ENCODE measurements around the gene PLXNA4.

The PLXNA4 gene

GRCh38 chr7:132115758-132116157, 460.5 kb downstream of the PLXNA4 start:
- no peak overlapping the region for H3K4me2 ChIP-seq (ENCODE audit: low read length)
- DNase-seq: no peak
- no peaks in the 10 kb centered on the region for H3K36me3 ChIP-seq (ENCODE audit: control insufficient read depth, insufficient read depth, low read length)
- no peaks in the 10 kb centered on the region for H3K4me1 ChIP-seq (ENCODE audit: control insufficient read depth, low read depth, low read length)
- H3K23ac ChIP-seq (ENCODE audit: low read length): no peak overlapping the region
- no peaks in the 10 kb centered on the region for H3K27me3 ChIP-seq (ENCODE audit: insufficient read depth, low read length, poor library complexity)
- H3K4me3 ChIP-seq (ENCODE audit: low read length): no peak overlapping the region
- H3K27ac ChIP-seq (ENCODE audit: low read depth, low read length): no peak overlapping the region
- no peak overlapping the region for H2BK15ac ChIP-seq (replicated peaks; ENCODE audit: low read depth)
- no peak overlapping the region for H2BK120ac ChIP-seq (ENCODE audit: low read depth, low read length)
- H2AK5ac ChIP-seq (ENCODE audit: low read length): no peak overlapping the region
- H3K4ac ChIP-seq (ENCODE audit: low read depth, low read length): no peak overlapping the region
- H3K9ac ChIP-seq (ENCODE audit: low read length): no peak overlapping the region
- H3K56ac ChIP-seq (ENCODE audit: low read length): no peak overlapping the region
- H2BK5ac ChIP-seq (ENCODE audit: low read length): no peak overlapping the region
- no peaks in the 10 kb centered on the region for H3K79me2 ChIP-seq (ENCODE audit: control insufficient read depth, insufficient read depth, low read length)
- H4K8ac ChIP-seq (ENCODE audit: low read depth, low read length): no peak overlapping the region
- WGBS (ENCODE audit: extremely low coverage, insufficient coverage, low lambda C conversion rate): no CpG with 5 or more reads among the region's 2 CpGs
- H4K5ac ChIP-seq (ENCODE audit: low read length): no peak overlapping the region
- no peaks in the 10 kb centered on the region for H3K79me1 ChIP-seq (ENCODE audit: low read length)
- no peak overlapping the region for H3K18ac ChIP-seq (ENCODE audit: low read length)

- H3K79me1 ChIP-seq (ENCODE audit: low read length): no peaks in the 10 kb centered on the region
- H2AK5ac ChIP-seq (ENCODE audit: low read length): no peak overlapping the region
- no peak overlapping the region for H3K23ac ChIP-seq (ENCODE audit: low read length)
- no peak overlapping the region for H3K9ac ChIP-seq (ENCODE audit: low read length)
- no peaks in the 10 kb centered on the region for H3K27me3 ChIP-seq (ENCODE audit: insufficient read depth, low read length, poor library complexity)
- H3K56ac ChIP-seq (ENCODE audit: low read length): no peak overlapping the region
- no peak overlapping the region for H2BK120ac ChIP-seq (ENCODE audit: low read depth, low read length)
- H3K4me1 ChIP-seq (ENCODE audit: control insufficient read depth, low read depth, low read length): no peaks in the 10 kb centered on the region
- no peak overlapping the region for H3K4me2 ChIP-seq (ENCODE audit: low read length)
- H3K79me2 ChIP-seq (ENCODE audit: control insufficient read depth, insufficient read depth, low read length): no peaks in the 10 kb centered on the region
- H3K4ac ChIP-seq (ENCODE audit: low read depth, low read length): no peak overlapping the region
- no peak for DNase-seq
- no peak overlapping the region for H3K18ac ChIP-seq (ENCODE audit: low read length)
- no peak overlapping the region for H3K27ac ChIP-seq (ENCODE audit: low read depth, low read length)
- no peak overlapping the region for H2BK15ac ChIP-seq (replicated peaks; ENCODE audit: low read depth)
- no peak overlapping the region for H4K5ac ChIP-seq (ENCODE audit: low read length)
- no peak overlapping the region for H4K8ac ChIP-seq (ENCODE audit: low read depth, low read length)
- no CpG with 5 or more reads among the region's 4 CpGs for WGBS (ENCODE audit: extremely low coverage, insufficient coverage, low lambda C conversion rate)
- no peak overlapping the region for H2BK5ac ChIP-seq (ENCODE audit: low read length)
- H3K4me3 ChIP-seq (ENCODE audit: low read length): no peak overlapping the region
- no peaks in the 10 kb centered on the region for H3K36me3 ChIP-seq (ENCODE audit: control insufficient read depth, insufficient read depth, low read length)
Measured at GRCh38 chr7:132115028-132115427, 461.2 kb downstream of the PLXNA4 start.

GRCh38 chr7:132114411-132114810, 461.9 kb downstream of the PLXNA4 start:
- Histone ChIP-seq H3K4me1 (ENCODE audit: control insufficient read depth, low read depth, low read length) (no peaks in the 10 kb centered on the region), H3K27ac (ENCODE audit: low read depth, low read length) (no peak overlapping the region), H3K27me3 (ENCODE audit: insufficient read depth, low read length, poor library complexity) (no peaks in the 10 kb centered on the region), H3K79me1 (ENCODE audit: low read length) (no peaks in the 10 kb centered on the region), H3K23ac (ENCODE audit: low read length) (no peak overlapping the region), H3K36me3 (ENCODE audit: control insufficient read depth, insufficient read depth, low read length) (no peaks in the 10 kb centered on the region), H3K9ac (ENCODE audit: low read length) (no peak overlapping the region), H3K4ac (ENCODE audit: low read depth, low read length) (no peak overlapping the region), H4K5ac (ENCODE audit: low read length) (no peak overlapping the region), H3K4me3 (ENCODE audit: low read length) (no peak overlapping the region), H2BK5ac (ENCODE audit: low read length) (no peak overlapping the region), H2AK5ac (ENCODE audit: low read length) (no peak overlapping the region), H2BK120ac (ENCODE audit: low read depth, low read length) (no peak overlapping the region), H3K4me2 (ENCODE audit: low read length) (no peak overlapping the region), H2BK15ac (replicated peaks; ENCODE audit: low read depth) (no peak overlapping the region), H3K56ac (ENCODE audit: low read length) (no peak overlapping the region), H3K79me2 (ENCODE audit: control insufficient read depth, insufficient read depth, low read length) (no peaks in the 10 kb centered on the region), H4K8ac (ENCODE audit: low read depth, low read length) (no peak overlapping the region), H3K18ac (ENCODE audit: low read length) (no peak overlapping the region)
- DNase-seq: no peak
- no CpG with 5 or more reads among the region's 9 CpGs for WGBS (ENCODE audit: extremely low coverage, insufficient coverage, low lambda C conversion rate)

- Histone ChIP-seq H3K9ac (ENCODE audit: low read length) (no peak overlapping the region), H3K27ac (ENCODE audit: low read depth, low read length) (no peak overlapping the region), H3K4me3 (ENCODE audit: low read length) (no peak overlapping the region), H3K18ac (ENCODE audit: low read length) (no peak overlapping the region), H3K4ac (ENCODE audit: low read depth, low read length) (no peak overlapping the region), H2BK5ac (ENCODE audit: low read length) (no peak overlapping the region), H3K79me2 (ENCODE audit: control insufficient read depth, insufficient read depth, low read length) (no peaks in the 10 kb centered on the region), H3K56ac (ENCODE audit: low read length) (no peak overlapping the region), H2BK15ac (replicated peaks; ENCODE audit: low read depth) (no peak overlapping the region), H3K79me1 (ENCODE audit: low read length) (no peaks in the 10 kb centered on the region), H2BK120ac (ENCODE audit: low read depth, low read length) (no peak overlapping the region), H4K8ac (ENCODE audit: low read depth, low read length) (no peak overlapping the region), H3K27me3 (ENCODE audit: insufficient read depth, low read length, poor library complexity) (no peaks in the 10 kb centered on the region), H2AK5ac (ENCODE audit: low read length) (no peak overlapping the region), H3K23ac (ENCODE audit: low read length) (no peak overlapping the region), H4K5ac (ENCODE audit: low read length) (no peak overlapping the region), H3K4me2 (ENCODE audit: low read length) (no peak overlapping the region), H3K4me1 (ENCODE audit: control insufficient read depth, low read depth, low read length) (no peaks in the 10 kb centered on the region), H3K36me3 (ENCODE audit: control insufficient read depth, insufficient read depth, low read length) (no peaks in the 10 kb centered on the region)
- no peak for DNase-seq
- no CpG with 5 or more reads among the region's 21 CpGs for WGBS (ENCODE audit: extremely low coverage, insufficient coverage, low lambda C conversion rate)
Measured at GRCh38 chr7:132113536-132114371, 462.5 kb downstream of the PLXNA4 start.

- no peak overlapping the region for H3K56ac ChIP-seq (ENCODE audit: low read length)
- H2AK5ac ChIP-seq (ENCODE audit: low read length): no peak overlapping the region
- H4K8ac ChIP-seq (ENCODE audit: low read depth, low read length): no peak overlapping the region
- no peak overlapping the region for H2BK120ac ChIP-seq (ENCODE audit: low read depth, low read length)
- DNase-seq: no peak
- no CpG with 5 or more reads among the region's 4 CpGs for WGBS (ENCODE audit: extremely low coverage, insufficient coverage, low lambda C conversion rate)
- no peaks in the 10 kb centered on the region for H3K79me1 ChIP-seq (ENCODE audit: low read length)
- no peak overlapping the region for H3K4me2 ChIP-seq (ENCODE audit: low read length)
- no peak overlapping the region for H3K18ac ChIP-seq (ENCODE audit: low read length)
- H3K79me2 ChIP-seq (ENCODE audit: control insufficient read depth, insufficient read depth, low read length): no peaks in the 10 kb centered on the region
- H2BK5ac ChIP-seq (ENCODE audit: low read length): no peak overlapping the region
- no peak overlapping the region for H2BK15ac ChIP-seq (replicated peaks; ENCODE audit: low read depth)
- H3K23ac ChIP-seq (ENCODE audit: low read length): no peak overlapping the region
- H3K4ac ChIP-seq (ENCODE audit: low read depth, low read length): no peak overlapping the region
- no peak overlapping the region for H3K27ac ChIP-seq (ENCODE audit: low read depth, low read length)
- H3K27me3 ChIP-seq (ENCODE audit: insufficient read depth, low read length, poor library complexity): no peaks in the 10 kb centered on the region
- no peaks in the 10 kb centered on the region for H3K36me3 ChIP-seq (ENCODE audit: control insufficient read depth, insufficient read depth, low read length)
- H3K4me3 ChIP-seq (ENCODE audit: low read length): no peak overlapping the region
- no peak overlapping the region for H4K5ac ChIP-seq (ENCODE audit: low read length)
- no peak overlapping the region for H3K9ac ChIP-seq (ENCODE audit: low read length)
- H3K4me1 ChIP-seq (ENCODE audit: control insufficient read depth, low read depth, low read length): no peaks in the 10 kb centered on the region
Measured at GRCh38 chr7:132112657-132113056, 463.6 kb downstream of the PLXNA4 start.

GRCh38 chr7:132112106-132112505, 464.2 kb downstream of the PLXNA4 start:
- H2BK120ac ChIP-seq (ENCODE audit: low read depth, low read length): no peak overlapping the region
- DNase-seq: no peak
- no peak overlapping the region for H4K8ac ChIP-seq (ENCODE audit: low read depth, low read length)
- no peak overlapping the region for H2BK5ac ChIP-seq (ENCODE audit: low read length)
- H3K27ac ChIP-seq (ENCODE audit: low read depth, low read length): no peak overlapping the region
- no peak overlapping the region for H3K56ac ChIP-seq (ENCODE audit: low read length)
- H2AK5ac ChIP-seq (ENCODE audit: low read length): no peak overlapping the region
- WGBS (ENCODE audit: extremely low coverage, insufficient coverage, low lambda C conversion rate): no CpG with 5 or more reads among the region's 2 CpGs
- H3K36me3 ChIP-seq (ENCODE audit: control insufficient read depth, insufficient read depth, low read length): no peaks in the 10 kb centered on the region
- H3K27me3 ChIP-seq (ENCODE audit: insufficient read depth, low read length, poor library complexity): no peaks in the 10 kb centered on the region
- no peaks in the 10 kb centered on the region for H3K79me2 ChIP-seq (ENCODE audit: control insufficient read depth, insufficient read depth, low read length)
- H2BK15ac ChIP-seq (replicated peaks; ENCODE audit: low read depth): no peak overlapping the region
- no peak overlapping the region for H3K4me3 ChIP-seq (ENCODE audit: low read length)
- no peak overlapping the region for H3K9ac ChIP-seq (ENCODE audit: low read length)
- no peaks in the 10 kb centered on the region for H3K79me1 ChIP-seq (ENCODE audit: low read length)
- no peak overlapping the region for H3K4me2 ChIP-seq (ENCODE audit: low read length)
- H3K4me1 ChIP-seq (ENCODE audit: control insufficient read depth, low read depth, low read length): no peaks in the 10 kb centered on the region
- H3K4ac ChIP-seq (ENCODE audit: low read depth, low read length): no peak overlapping the region
- no peak overlapping the region for H4K5ac ChIP-seq (ENCODE audit: low read length)
- no peak overlapping the region for H3K18ac ChIP-seq (ENCODE audit: low read length)
- no peak overlapping the region for H3K23ac ChIP-seq (ENCODE audit: low read length)
